Smooth muscle cell (in vitro differentiated cells): ENCODE measurements around the gene YIF1A. TPM values are rescaled to one million over a fixed set of nuclear protein-coding genes. Genes with fewer than 3 reads are reported as not detected.

Experiments used
- DNase-seq: peaks from one replicate; lab custom pipeline; 2025; ENCODE audit not compliant: unreplicated experiment; lab: John Stamatoyannopoulos, UW
- H2AFZ ChIP-seq: fragments of 200-600 bp; sonication (generic); 2 replicates; pipeline ENCODE4 v1.6.0; 2016; ENCODE audit warnings: antibody characterized with exemption, low read depth, mild to moderate bottlenecking
- H3F3A ChIP-seq: fragments of 200-600 bp; sonication (generic); 2 replicates; pipeline ENCODE4 v1.6.0; 2017; ENCODE audit warnings: antibody characterized with exemption, low read depth
- H3K27ac ChIP-seq: fragments of 200-600 bp; sonication (generic); 2 replicates; pipeline ENCODE4 v1.5.1; 2016; ENCODE audit warnings: low read depth, mild to moderate bottlenecking
- H3K27me3 ChIP-seq: fragments of 200-600 bp; sonication (generic); 2 replicates; pipeline ENCODE4 v1.6.1; 2016; ENCODE audit warnings: low read depth, mild to moderate bottlenecking
- H3K36me3 ChIP-seq: fragments of 200-600 bp; sonication (generic); 2 replicates; pipeline ENCODE4 v1.5.1; 2016; ENCODE audit warnings: low read depth
- H3K4me1 ChIP-seq: fragments of 200-600 bp; sonication (generic); 2 replicates; pipeline ENCODE4 v1.5.1; 2016; ENCODE audit warnings: low read depth
- H3K4me2 ChIP-seq: fragments of 200-600 bp; sonication (generic); 2 replicates; pipeline ENCODE4 v1.6.0; 2016; ENCODE audit warnings: mild to moderate bottlenecking
- H3K4me3 ChIP-seq: fragments of 200-600 bp; sonication (generic); 2 replicates; pipeline ENCODE4 v1.5.1; 2016; ENCODE audit warnings: mild to moderate bottlenecking
- H3K79me2 ChIP-seq: fragments of 200-600 bp; sonication (generic); 2 replicates; pipeline ENCODE4 v1.6.0; 2016; ENCODE audit warnings: low read depth, mild to moderate bottlenecking
- H3K9ac ChIP-seq: fragments of 200-600 bp; sonication (generic); 2 replicates; pipeline ENCODE4 v1.6.0; 2016; ENCODE audit warnings: low read depth
- H3K9me3 ChIP-seq: fragments of 200-600 bp; sonication (generic); replicated peaks from 2 replicates; pipeline ENCODE4 v1.5.1; 2016; ENCODE audit warnings: low read depth
- H4K20me1 ChIP-seq: fragments of 200-600 bp; sonication (generic); 2 replicates; pipeline ENCODE4 v1.6.0; 2016; ENCODE audit warnings: low read depth
- WGBS: methylation state at CpG from one replicate; pipeline ENCODE4 v1.1.7; 2016; ENCODE audit warnings: low lambda C conversion rate; 5-methylcytosine and 5-hydroxymethylcytosine counted together
- polyA plus RNA-seq: library from polyadenylated mRNA; unstranded; fragments of >200 nt; fragmentation: Nextera tagmentation; extraction: Ambion mirVana; gene quantifications from 2 replicates; pipeline ENCODE4 v1.2.1, GENCODE V29; 2016
- total RNA-seq: library from RNA; depleted of rRNA; stranded (reverse); fragments of >200 nt; gene quantifications from 2 replicates; pipeline ENCODE4 v1.2.3, GENCODE V29; 2014
- TF ChIP-seq, protein P1 (sequence below): fragments of 200-600 bp; sonication (generic); IDR thresholded peaks from 2 replicates; pipeline ENCODE4 v1.5.1; 2017; ENCODE audit warnings: borderline replicate concordance, mild to moderate bottlenecking, antibody characterized with exemption; ENCODE audit not compliant: insufficient read depth, poor library complexity, severe bottlenecking

The YIF1A gene
- total and polyA plus RNA-seq, 2 experiments from 2014 or later: 195 to 365 TPM

DNA sequence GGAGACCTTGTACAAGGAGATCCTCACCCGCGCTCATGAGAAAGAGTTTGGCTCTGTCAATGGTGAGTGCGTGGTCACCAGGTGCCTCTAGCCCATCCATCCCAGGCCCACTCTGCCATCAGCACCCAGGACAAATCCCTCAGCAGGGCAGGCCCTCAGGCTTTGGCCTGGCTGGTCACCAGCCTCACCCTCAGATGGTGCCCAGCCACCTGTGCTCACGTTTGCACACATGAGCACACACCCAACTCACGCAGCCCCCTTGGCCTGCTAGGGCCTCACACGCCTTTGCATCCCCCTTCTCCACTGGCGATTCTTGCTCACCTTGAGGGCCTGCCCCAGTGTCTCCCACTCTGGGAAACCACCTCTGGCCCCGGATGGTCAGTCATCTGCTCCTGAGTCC, 24.6 kb downstream of the YIF1A start:
- TF ChIP-seq, protein P1, sequence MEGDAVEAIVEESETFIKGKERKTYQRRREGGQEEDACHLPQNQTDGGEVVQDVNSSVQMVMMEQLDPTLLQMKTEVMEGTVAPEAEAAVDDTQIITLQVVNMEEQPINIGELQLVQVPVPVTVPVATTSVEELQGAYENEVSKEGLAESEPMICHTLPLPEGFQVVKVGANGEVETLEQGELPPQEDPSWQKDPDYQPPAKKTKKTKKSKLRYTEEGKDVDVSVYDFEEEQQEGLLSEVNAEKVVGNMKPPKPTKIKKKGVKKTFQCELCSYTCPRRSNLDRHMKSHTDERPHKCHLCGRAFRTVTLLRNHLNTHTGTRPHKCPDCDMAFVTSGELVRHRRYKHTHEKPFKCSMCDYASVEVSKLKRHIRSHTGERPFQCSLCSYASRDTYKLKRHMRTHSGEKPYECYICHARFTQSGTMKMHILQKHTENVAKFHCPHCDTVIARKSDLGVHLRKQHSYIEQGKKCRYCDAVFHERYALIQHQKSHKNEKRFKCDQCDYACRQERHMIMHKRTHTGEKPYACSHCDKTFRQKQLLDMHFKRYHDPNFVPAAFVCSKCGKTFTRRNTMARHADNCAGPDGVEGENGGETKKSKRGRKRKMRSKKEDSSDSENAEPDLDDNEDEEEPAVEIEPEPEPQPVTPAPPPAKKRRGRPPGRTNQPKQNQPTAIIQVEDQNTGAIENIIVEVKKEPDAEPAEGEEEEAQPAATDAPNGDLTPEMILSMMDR: no peak

DNA sequence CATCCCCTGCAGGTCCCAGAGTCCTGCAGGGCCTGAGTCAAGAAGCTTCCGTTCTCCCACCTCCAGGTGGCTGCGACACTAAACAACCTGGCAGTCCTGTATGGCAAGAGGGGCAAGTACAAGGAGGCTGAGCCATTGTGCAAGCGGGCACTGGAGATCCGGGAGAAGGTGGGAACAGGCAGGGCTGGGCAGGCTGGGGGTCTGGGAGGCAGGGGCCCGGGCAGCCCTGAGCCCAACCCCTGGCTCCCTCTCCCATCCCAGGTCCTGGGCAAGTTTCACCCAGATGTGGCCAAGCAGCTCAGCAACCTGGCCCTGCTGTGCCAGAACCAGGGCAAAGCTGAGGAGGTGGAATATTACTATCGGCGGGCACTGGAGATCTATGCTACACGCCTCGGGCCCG, 25.2 kb downstream of the YIF1A start:
- Histone ChIP-seq H3K27me3 (no peaks in the 10 kb centered on the region), H3K79me2 (peaks cover 8% of the 10 kb centered on the region), H3K4me2 (no peak overlapping the region), H3K9ac (no peak overlapping the region), H3K4me1 (peaks cover 3% of the 10 kb centered on the region), H3F3A (peaks cover 5% of the 10 kb centered on the region), H3K9me3 (no peaks in the 10 kb centered on the region), H2AFZ (no peak overlapping the region), H3K4me3 (no peak overlapping the region), H3K36me3 (no peaks in the 10 kb centered on the region), H4K20me1 (peaks cover 20% of the 10 kb centered on the region), H3K27ac (no peak overlapping the region)
- over 99% methylated on average over 10 of the region's 10 CpGs for WGBS
- TF ChIP-seq, protein P1: no peak
- no peak for DNase-seq

More for the DNA sequence above, 24.6 kb downstream of the YIF1A start:
- Histone ChIP-seq H2AFZ (no peak overlapping the region), H3K79me2 (peaks cover 8% of the 10 kb centered on the region), H3K9me3 (no peaks in the 10 kb centered on the region), H3F3A (peaks cover 5% of the 10 kb centered on the region), H3K4me2 (no peak overlapping the region), H3K4me1 (peaks cover 2% of the 10 kb centered on the region), H3K27me3 (no peaks in the 10 kb centered on the region), H4K20me1 (peaks cover 18% of the 10 kb centered on the region), H3K4me3 (no peak overlapping the region), H3K27ac (no peak overlapping the region), H3K9ac (no peak overlapping the region), H3K36me3 (no peaks in the 10 kb centered on the region)
- WGBS: 97% methylated on average over 8 of the region's 8 CpGs
- DNase-seq: no peak

DNA sequence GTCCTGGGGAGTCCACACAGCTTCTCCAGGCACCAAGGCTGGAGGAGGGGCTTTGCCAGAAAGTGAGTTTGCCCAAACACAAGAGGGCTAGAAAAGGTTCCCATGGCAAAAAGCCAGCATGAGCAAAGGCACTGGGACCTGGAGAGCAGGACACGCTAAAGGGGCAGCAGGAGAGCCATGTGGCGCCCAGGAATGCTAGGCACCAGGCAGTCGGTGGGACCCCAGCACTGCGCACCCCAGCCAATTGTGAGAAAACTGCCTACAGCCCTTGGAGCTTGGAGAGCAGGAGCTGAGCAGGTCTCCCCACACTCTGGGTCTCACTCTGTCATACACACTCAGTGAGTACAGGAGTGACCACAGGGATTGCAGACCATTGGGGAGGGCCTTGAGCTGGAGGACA, 25.7 kb downstream of the YIF1A start:
- Histone ChIP-seq H3K79me2 (peaks cover 8% of the 10 kb centered on the region), H3F3A (peaks cover 5% of the 10 kb centered on the region), H3K9ac (no peak overlapping the region), H3K27me3 (no peaks in the 10 kb centered on the region), H4K20me1 (peaks cover 25% of the 10 kb centered on the region), H3K36me3 (no peaks in the 10 kb centered on the region), H3K4me1 (peaks cover 7% of the 10 kb centered on the region), H3K27ac (no peak overlapping the region), H3K4me3 (no peak overlapping the region), H2AFZ (no peak overlapping the region), H3K4me2 (no peak overlapping the region), H3K9me3 (no peaks in the 10 kb centered on the region)
- TF ChIP-seq, protein P1: no peak
- WGBS: 98% methylated on average over 4 of the region's 4 CpGs
- no peak for DNase-seq

DNA sequence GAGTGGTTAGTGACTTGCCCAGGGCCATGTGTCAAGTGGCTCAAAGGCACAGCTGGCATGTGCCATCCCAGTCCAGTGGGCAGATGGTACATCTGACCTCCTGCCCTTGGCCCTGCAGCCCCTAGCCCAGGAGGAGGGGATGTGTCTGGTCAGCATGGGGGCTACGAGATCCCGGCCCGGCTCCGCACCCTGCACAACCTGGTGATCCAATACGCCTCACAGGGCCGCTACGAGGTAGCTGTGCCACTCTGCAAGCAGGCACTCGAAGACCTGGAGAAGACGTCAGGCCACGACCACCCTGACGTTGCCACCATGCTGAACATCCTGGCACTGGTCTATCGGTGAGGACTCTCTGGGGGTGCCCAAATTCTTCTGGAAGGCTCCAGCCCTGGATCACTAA, 26.2 kb downstream of the YIF1A start:
- TF ChIP-seq, protein P1: no peak
- over 99% methylated on average over 12 of the region's 12 CpGs for WGBS
- H3F3A ChIP-seq: peaks cover 5% of the 10 kb centered on the region
- H3K4me3 ChIP-seq: no peak overlapping the region
- no peak overlapping the region for H3K4me2 ChIP-seq
- no peaks in the 10 kb centered on the region for H3K36me3 ChIP-seq
- no peak overlapping the region for H3K9ac ChIP-seq
- no peaks in the 10 kb centered on the region for H3K9me3 ChIP-seq
- H3K79me2 ChIP-seq: peaks cover 8% of the 10 kb centered on the region
- no peak overlapping the region for H2AFZ ChIP-seq
- DNase-seq: no peak
- H3K4me1 ChIP-seq: peaks cover 7% of the 10 kb centered on the region
- no peaks in the 10 kb centered on the region for H3K27me3 ChIP-seq
- no peak overlapping the region for H3K27ac ChIP-seq
- H4K20me1 ChIP-seq: peaks cover 26% of the 10 kb centered on the region
